ENCODE measurements around the gene DDX10.

DDX10 gene

DNA sequence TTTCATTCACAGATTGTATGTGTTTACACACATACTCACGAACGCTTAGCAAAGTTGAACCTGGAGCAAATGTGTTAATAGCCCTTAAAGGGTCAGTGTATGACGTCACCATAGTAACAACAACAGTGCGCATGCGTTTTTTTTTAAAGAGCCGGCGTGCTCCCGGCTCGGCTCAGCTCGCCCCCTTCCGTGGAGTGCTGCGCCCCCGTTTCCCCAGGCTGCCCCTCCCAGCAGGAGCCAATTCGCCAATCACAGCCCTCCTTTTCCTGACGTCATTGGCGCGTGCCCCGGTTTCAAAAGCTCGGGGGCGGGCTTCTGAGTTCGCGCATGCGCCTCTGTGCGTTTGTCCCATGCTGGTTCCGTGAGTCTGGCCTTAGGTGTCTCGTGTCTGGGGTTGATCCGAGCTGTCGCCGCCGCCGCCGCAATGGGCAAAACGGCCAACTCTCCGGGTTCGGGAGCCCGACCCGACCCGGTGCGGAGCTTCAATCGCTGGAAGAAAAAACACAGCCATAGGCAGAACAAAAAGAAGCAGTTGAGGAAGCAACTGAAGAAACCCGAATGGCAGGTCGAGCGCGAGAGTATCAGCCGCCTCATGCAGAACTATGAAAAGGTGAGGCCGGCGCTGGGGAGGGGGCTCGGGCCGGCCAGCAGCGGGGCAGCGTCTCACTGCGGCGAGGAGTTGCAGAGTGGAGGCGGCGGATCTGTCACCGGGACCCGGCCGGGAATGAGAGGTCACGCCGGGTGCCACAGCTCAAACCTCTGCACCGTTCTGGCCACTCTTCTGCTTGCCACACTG, at the start of gene DDX10:
Gene DDX10 (plus strand): TSS at position 340 of the 796 bp plus-strand sequence. CDS start 85 bp downstream, at position 425.
- TF ChIP-seq ZFX (IDR thresholded peaks at IDR 0.05; ENCODE audit: borderline replicate concordance): no peak
- TF ChIP-seq, protein P1, sequence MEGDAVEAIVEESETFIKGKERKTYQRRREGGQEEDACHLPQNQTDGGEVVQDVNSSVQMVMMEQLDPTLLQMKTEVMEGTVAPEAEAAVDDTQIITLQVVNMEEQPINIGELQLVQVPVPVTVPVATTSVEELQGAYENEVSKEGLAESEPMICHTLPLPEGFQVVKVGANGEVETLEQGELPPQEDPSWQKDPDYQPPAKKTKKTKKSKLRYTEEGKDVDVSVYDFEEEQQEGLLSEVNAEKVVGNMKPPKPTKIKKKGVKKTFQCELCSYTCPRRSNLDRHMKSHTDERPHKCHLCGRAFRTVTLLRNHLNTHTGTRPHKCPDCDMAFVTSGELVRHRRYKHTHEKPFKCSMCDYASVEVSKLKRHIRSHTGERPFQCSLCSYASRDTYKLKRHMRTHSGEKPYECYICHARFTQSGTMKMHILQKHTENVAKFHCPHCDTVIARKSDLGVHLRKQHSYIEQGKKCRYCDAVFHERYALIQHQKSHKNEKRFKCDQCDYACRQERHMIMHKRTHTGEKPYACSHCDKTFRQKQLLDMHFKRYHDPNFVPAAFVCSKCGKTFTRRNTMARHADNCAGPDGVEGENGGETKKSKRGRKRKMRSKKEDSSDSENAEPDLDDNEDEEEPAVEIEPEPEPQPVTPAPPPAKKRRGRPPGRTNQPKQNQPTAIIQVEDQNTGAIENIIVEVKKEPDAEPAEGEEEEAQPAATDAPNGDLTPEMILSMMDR (IDR thresholded peaks at IDR 0.05): peak; percentile 13; the same call in 1 of the 2 replicates
- 0 out of 2 replicates have a peak within 1 kb of the TSS, but pooled peaks have one; percentile 38 for H3K27ac ChIP-seq

DNA sequence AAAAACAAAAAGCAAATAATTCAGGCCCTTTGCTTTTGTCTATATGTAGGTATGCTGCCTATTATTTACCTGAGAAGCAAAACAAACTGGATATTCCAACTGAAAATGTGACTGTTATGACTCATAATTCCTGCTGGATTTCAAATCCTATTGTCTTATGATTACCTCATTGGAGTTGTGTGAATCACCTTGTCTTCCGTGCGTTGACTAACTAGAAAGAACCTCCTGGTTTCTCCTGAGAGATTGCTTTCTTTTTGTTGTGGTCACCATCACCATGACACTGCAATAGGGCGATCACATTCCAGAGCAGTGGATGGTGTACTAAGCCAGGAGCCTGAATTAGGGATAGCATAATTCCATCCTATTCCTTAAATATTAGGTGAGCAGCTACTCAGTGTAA, 48.3 kb upstream of the DDX10 start:
- no peak for TF ChIP-seq ZFX (IDR thresholded peaks at IDR 0.05; ENCODE audit: borderline replicate concordance)
- TF ChIP-seq, protein P1 (IDR thresholded peaks at IDR 0.05): no peak
- H3K27ac ChIP-seq: no peak overlapping the region

DNA sequence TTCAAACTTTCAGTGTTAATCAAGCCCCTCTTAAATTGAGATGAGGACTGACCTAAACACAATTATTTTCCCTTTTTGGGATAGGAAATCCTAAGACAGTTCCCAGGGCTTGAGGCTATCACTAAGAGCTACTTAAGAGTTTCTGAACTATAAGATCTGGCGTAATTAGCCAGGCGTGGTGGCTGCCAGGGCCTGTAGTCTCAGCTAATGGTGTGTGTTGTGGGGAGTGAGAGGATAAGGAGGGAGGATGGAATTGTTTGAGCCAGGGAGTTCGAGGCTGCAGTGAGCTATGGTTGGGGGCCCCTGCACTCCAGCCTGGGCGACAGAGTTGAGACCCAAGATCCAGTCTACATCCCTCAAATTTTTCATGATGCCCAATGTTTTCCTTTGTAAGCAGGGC, 47.8 kb upstream of the DDX10 start:
- no peak overlapping the region for H3K27ac ChIP-seq
- TF ChIP-seq ZFX (IDR thresholded peaks at IDR 0.05; ENCODE audit: borderline replicate concordance): no peak
- TF ChIP-seq, protein P1 (IDR thresholded peaks at IDR 0.05): no peak

DNA sequence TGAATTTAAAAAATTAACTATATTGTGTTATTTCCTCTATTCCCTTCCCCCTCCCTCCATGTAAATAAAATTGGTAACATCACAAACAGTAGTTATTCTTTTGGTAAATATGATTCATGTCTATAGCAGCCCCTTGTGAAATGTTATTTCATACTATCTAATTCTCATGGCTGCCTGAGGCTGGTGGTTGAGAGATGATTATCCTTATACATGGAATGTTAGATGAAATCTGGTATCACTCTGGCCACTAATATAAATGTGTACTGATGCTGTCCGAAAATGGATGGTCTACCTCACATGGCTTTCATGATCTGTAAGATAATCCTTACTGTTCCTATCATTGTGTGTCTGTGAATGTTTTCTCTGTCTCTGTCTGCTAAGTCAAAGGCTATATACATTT, 46.3 kb upstream of the DDX10 start:
- H3K27ac ChIP-seq: no peak overlapping the region
- no peak for TF ChIP-seq ZFX (IDR thresholded peaks at IDR 0.05; ENCODE audit: borderline replicate concordance)
- TF ChIP-seq, protein P1 (IDR thresholded peaks at IDR 0.05): no peak

DNA sequence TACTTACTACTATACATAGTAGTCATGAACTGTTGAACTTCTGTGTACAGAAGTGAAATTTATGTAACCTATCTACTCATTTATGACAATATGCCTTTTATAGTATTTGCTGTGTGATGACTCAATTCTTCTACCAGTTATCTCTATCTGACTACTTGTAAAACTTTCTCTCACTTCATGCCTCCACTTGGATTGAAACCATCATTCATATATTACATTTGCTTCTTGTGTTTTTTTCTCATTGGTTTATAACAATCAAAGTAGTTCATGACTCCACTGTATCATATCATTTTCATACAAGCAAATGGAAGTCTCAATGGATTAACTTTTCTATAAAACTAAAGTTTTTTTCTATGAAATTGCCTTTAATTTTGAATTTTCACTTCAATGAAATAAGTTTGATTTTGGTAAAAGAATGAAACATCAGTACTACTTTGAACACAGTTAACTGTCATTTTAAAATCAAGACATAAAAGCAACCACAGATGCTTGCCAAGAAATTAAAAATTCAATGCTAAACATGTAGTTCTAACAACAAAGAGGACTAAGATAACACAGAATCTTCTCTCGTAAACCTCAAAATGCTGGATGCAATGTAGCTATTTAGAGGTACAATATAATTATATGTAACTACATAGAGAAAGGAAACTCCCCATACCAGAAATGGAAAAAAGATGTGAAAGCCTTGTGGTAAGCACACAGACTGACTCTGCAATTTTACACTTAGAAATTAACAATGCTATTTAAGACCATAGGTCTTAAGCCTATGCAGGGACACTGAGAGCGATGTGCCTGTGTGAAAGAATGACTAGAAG, 43.7 kb upstream of the DDX10 start:
- TF ChIP-seq ZFX (IDR thresholded peaks at IDR 0.05; ENCODE audit: borderline replicate concordance): no peak
- TF ChIP-seq, protein P1 (IDR thresholded peaks at IDR 0.05): no peak
- no peak overlapping the region for H3K27ac ChIP-seq

DNA sequence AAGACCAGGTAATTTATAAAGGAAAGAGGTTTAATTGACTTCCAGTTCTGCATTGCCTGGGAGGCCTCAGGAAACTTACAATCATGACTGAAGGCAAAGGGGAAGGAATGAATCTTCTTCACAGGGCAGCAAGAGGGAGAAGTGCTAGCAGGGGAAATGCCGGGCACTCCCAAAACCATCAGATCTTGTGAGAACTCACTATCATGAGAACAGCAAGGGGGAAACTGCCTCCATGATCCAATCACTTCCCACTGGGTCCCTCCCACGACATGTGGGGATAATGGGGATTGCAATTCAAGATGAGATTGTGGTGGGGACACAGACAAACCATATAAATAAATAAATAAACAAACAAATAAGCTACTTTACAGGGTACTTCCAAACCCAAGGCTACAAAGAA, 42.5 kb upstream of the DDX10 start:
- TF ChIP-seq, protein P1 (IDR thresholded peaks at IDR 0.05): no peak
- no peak for TF ChIP-seq ZFX (IDR thresholded peaks at IDR 0.05; ENCODE audit: borderline replicate concordance)
- no peak overlapping the region for H3K27ac ChIP-seq
